Suprapubic skin (tissue), 4 donors: ENCODE results near the gene SERPINA1.

Source experiments
- EP300 ChIP-seq: sonication (generic); formaldehyde crosslinking; IDR thresholded peaks from one replicate; pipeline ENCODE4 v1.6.1; 2017; ENCODE audit warnings: antibody characterized with exemption
- POLR2A ChIP-seq, 2 donors: fragments of 450-650 bp; IDR thresholded peaks; one replicate each; pipeline ENCODE4 v1.6.1; 2017; ENCODE audit warnings: antibody characterized with exemption in 2 of 2, mild to moderate bottlenecking in 2 of 2, moderate library complexity in 2 of 2
- POLR2AphosphoS5 ChIP-seq, 3 donors: sonication (generic); formaldehyde crosslinking; IDR thresholded peaks; one replicate each; pipeline ENCODE4 v1.6.1; 2017; ENCODE audit warnings: antibody characterized with exemption in 3 of 3
- TF ChIP-seq, protein P1 (sequence below), 2 donors: fragments of 200-600 bp in 1 of 2; fragments of 450-650 bp in 1 of 2; sonication (generic) in 1 of 2; IDR thresholded peaks; one replicate each; pipeline ENCODE4 v1.5.1; 2016 to 2019; ENCODE audit warnings: antibody characterized with exemption in 2 of 2, mild to moderate bottlenecking in 1 of 2, moderate library complexity in 1 of 2

DNA sequence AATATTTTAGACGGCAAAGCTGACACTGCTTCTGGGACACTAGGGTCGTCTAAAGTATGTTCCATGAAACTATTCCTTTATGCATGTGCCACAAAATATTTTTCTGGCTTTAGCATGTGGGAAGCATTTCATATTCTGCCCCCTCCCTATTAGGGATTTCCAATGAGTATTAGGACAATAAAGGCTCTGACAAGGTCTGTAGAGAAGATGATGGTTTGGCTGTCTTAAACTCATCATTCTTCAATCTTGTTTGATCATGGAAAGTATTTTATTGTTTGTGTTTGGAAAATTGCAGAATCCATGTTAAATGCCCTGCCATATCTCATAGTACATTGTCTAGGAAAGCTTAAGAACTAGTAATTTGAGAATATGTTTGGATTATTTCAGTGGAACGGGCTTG is 22.8 kb downstream of the SERPINA1 start:
- TF ChIP-seq, protein P1, sequence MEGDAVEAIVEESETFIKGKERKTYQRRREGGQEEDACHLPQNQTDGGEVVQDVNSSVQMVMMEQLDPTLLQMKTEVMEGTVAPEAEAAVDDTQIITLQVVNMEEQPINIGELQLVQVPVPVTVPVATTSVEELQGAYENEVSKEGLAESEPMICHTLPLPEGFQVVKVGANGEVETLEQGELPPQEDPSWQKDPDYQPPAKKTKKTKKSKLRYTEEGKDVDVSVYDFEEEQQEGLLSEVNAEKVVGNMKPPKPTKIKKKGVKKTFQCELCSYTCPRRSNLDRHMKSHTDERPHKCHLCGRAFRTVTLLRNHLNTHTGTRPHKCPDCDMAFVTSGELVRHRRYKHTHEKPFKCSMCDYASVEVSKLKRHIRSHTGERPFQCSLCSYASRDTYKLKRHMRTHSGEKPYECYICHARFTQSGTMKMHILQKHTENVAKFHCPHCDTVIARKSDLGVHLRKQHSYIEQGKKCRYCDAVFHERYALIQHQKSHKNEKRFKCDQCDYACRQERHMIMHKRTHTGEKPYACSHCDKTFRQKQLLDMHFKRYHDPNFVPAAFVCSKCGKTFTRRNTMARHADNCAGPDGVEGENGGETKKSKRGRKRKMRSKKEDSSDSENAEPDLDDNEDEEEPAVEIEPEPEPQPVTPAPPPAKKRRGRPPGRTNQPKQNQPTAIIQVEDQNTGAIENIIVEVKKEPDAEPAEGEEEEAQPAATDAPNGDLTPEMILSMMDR (IDR thresholded peaks at IDR 0.05), result no peak
- no peak for TF ChIP-seq POLR2A (IDR thresholded peaks at IDR 0.05)
- no peak for TF ChIP-seq EP300
- TF ChIP-seq POLR2AphosphoS5 (IDR thresholded peaks at IDR 0.05), result no peak
